ENCODE results near the gene PLXNA4. TPM values are rescaled to one million over a fixed set of nuclear protein-coding genes. Genes with fewer than 3 reads are reported as not detected.
A peak's percentile ranks its signal among the peaks of the same experiment; 100 is the strongest.

Gene PLXNA4
- total and polyA plus RNA-seq, 3 experiments from 2014 or later, result 0.02 to 0.05 TPM; not detected in 1

DNA sequence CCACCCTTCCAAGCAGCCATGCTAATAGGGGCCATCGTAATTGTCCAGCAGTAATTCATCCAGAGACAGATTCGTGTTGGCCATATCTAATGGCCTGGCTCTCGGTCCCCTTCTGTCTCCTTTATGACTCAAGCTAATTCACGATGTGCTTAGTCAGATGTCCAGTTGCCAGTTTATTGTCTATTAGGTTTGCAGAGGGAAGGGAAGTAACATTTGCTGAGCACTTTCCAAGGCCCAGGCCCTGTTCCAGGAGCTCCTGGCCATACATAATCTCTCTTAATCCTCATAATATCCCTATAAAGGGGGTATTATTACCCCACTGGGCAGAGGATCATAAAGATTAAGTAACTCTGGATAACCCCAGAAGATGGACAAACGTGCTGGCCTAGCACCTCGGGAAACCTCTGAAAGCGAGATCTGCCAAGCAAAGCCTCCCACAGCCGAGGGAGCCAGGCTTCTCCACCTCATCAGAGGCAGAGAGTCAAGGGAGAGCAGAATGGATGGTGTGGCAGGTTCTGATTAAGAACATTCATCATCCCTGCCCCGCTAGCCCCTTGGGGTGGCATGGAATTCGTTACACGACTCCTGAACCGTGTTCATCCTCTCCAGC, 153.7 kb downstream of the PLXNA4 start:
- peaks cover 4 to 7% (median 7%) of the 10 kb centered on the region in 3 donors for H3K4me1 Mint-ChIP-seq
- H3K36me3 Mint-ChIP-seq, result peaks cover 0 to 9% (median 0%) of the 10 kb centered on the region in 3 donors
- no peaks in the 10 kb centered on the region for H3K27me3 ChIP-seq (ENCODE audit: insufficient read depth, low read length, poor library complexity, severe bottlenecking)
- ChIA-PET CTCF (no interaction called here), POLR2A (no interaction called here)
- no peaks in the 10 kb centered on the region for H3K9me3 ChIP-seq (ENCODE audit: low read length)
- no peak for DNase-seq
- peak overlapping the region in 1 of 8 donors; percentile 61 for H3K27ac Mint-ChIP-seq
- H3K4me3 Mint-ChIP-seq, result no peak overlapping the region
- H3K9me3 Mint-ChIP-seq, result peaks cover 2 to 8% (median 4%) of the 10 kb centered on the region in 5 donors
- no peaks in the 10 kb centered on the region for H3K4me1 ChIP-seq (ENCODE audit: insufficient read depth, low read length)
- H3K27me3 Mint-ChIP-seq, result peaks cover 0 to 5% of the 10 kb centered on the region in 2 donors
- no peak overlapping the region for H3K27ac ChIP-seq (ENCODE audit: low read depth, low read length)
- no peaks in the 10 kb centered on the region for H3K36me3 ChIP-seq (ENCODE audit: insufficient read depth, low read length)
- H3K4me3 ChIP-seq (ENCODE audit: low read length), result no peak overlapping the region

GRCh38 chr7:132420527-132420926, 155.7 kb downstream of the PLXNA4 start:
- H3K4me3 ChIP-seq (ENCODE audit: low read length), result no peak overlapping the region
- POLR2A ChIA-PET, result no interaction called here
- CTCF ChIA-PET, result no interaction called here
- no peak overlapping the region for H3K4me3 Mint-ChIP-seq
- peaks cover 0 to 3% of the 10 kb centered on the region in 2 donors for H3K27me3 Mint-ChIP-seq
- no peaks in the 10 kb centered on the region for H3K4me1 ChIP-seq (ENCODE audit: insufficient read depth, low read length)
- H3K27me3 ChIP-seq (ENCODE audit: insufficient read depth, low read length, poor library complexity, severe bottlenecking), result no peaks in the 10 kb centered on the region
- H3K36me3 ChIP-seq (ENCODE audit: insufficient read depth, low read length), result no peaks in the 10 kb centered on the region
- H3K27ac ChIP-seq (ENCODE audit: low read depth, low read length), result no peak overlapping the region
- peaks cover 0 to 3% (median 3%) of the 10 kb centered on the region in 3 donors for H3K4me1 Mint-ChIP-seq
- H3K9me3 ChIP-seq (ENCODE audit: low read length), result no peaks in the 10 kb centered on the region
- peak overlapping the region in 1 of 8 donors; percentile 38 for H3K27ac Mint-ChIP-seq
- no peak for DNase-seq
- H3K9me3 Mint-ChIP-seq, result peaks cover 2 to 8% (median 4%) of the 10 kb centered on the region in 5 donors
- peaks cover 0 to 9% (median 0%) of the 10 kb centered on the region in 3 donors for H3K36me3 Mint-ChIP-seq

DNA sequence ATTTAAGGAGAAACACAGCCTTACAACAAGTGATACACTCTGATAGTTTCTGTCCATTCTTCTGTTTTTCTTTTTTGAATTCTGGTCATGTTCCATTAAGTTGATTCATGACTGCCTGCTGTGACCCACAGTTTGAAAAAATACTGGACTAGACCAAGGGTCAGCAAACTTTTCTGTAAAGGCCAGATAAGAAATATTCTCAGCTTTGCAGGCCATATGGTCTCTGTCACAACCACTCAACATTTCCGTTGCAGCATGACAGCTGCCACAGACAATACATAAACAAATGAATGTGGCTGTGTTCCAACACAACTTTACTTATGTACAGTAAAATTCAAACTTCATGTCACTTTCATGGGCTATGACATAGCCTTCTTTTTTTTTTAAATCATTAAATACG, 156.7 kb downstream of the PLXNA4 start:
- Histone ChIP-seq H3K4me3 (ENCODE audit: low read length) (no peak overlapping the region), H3K27ac (ENCODE audit: low read depth, low read length) (no peak overlapping the region), H3K4me1 (ENCODE audit: insufficient read depth, low read length) (no peaks in the 10 kb centered on the region), H3K9me3 (ENCODE audit: low read length) (no peaks in the 10 kb centered on the region), H3K27me3 (ENCODE audit: insufficient read depth, low read length, poor library complexity, severe bottlenecking) (no peaks in the 10 kb centered on the region), H3K36me3 (ENCODE audit: insufficient read depth, low read length) (no peaks in the 10 kb centered on the region)
- Mint-ChIP-seq H3K4me1 (peaks cover 0 to 1% (median 0%) of the 10 kb centered on the region in 3 donors), H3K4me3 (no peak overlapping the region), H3K27ac (no peak overlapping the region), H3K36me3 (peaks cover 0 to 9% (median 0%) of the 10 kb centered on the region in 3 donors), H3K27me3 (peaks cover 0 to 3% of the 10 kb centered on the region in 2 donors), H3K9me3 (peaks cover 2 to 8% (median 4%) of the 10 kb centered on the region in 5 donors)
- CTCF ChIA-PET, result no interaction called here
- POLR2A ChIA-PET, result no interaction called here
- no peak for DNase-seq

GRCh38 chr7:132418840-132419239, 157.4 kb downstream of the PLXNA4 start:
- Histone ChIP-seq H3K27me3 (ENCODE audit: insufficient read depth, low read length, poor library complexity, severe bottlenecking) (no peaks in the 10 kb centered on the region), H3K4me3 (ENCODE audit: low read length) (no peak overlapping the region), H3K36me3 (ENCODE audit: insufficient read depth, low read length) (no peaks in the 10 kb centered on the region), H3K27ac (ENCODE audit: low read depth, low read length) (no peak overlapping the region), H3K9me3 (ENCODE audit: low read length) (no peaks in the 10 kb centered on the region), H3K4me1 (ENCODE audit: insufficient read depth, low read length) (no peaks in the 10 kb centered on the region)
- peaks cover 0 to 3% of the 10 kb centered on the region in 2 donors for H3K27me3 Mint-ChIP-seq
- POLR2A ChIA-PET, result no interaction called here
- H3K9me3 Mint-ChIP-seq, result peaks cover 2 to 8% (median 4%) of the 10 kb centered on the region in 5 donors
- no peak overlapping the region for H3K4me3 Mint-ChIP-seq
- CTCF ChIA-PET, result interaction anchor here (1.0 to 1.2 kb wide), 2 partner anchors 11 to 24 kb away, joined by 3 read pairs; no protein-coding TSS in a partner anchor
- peaks cover 0 to 2% (median 0%) of the 10 kb centered on the region in 3 donors for H3K4me1 Mint-ChIP-seq
- peak overlapping the region in 1 of 8 donors; percentile 24 for H3K27ac Mint-ChIP-seq
- DNase-seq, result no peak
- peaks cover 0 to 9% (median 0%) of the 10 kb centered on the region in 3 donors for H3K36me3 Mint-ChIP-seq

- Histone ChIP-seq H3K4me1 (ENCODE audit: insufficient read depth, low read length) (no peaks in the 10 kb centered on the region), H3K36me3 (ENCODE audit: insufficient read depth, low read length) (no peaks in the 10 kb centered on the region), H3K4me3 (ENCODE audit: low read length) (no peak overlapping the region), H3K9me3 (ENCODE audit: low read length) (no peaks in the 10 kb centered on the region), H3K27ac (ENCODE audit: low read depth, low read length) (no peak overlapping the region), H3K27me3 (ENCODE audit: insufficient read depth, low read length, poor library complexity, severe bottlenecking) (no peaks in the 10 kb centered on the region)
- Mint-ChIP-seq H3K36me3 (peaks cover 0 to 9% (median 0%) of the 10 kb centered on the region in 3 donors), H3K27ac (peak overlapping the region in 1 of 8 donors; percentile 35), H3K9me3 (peaks cover 2 to 8% (median 4%) of the 10 kb centered on the region in 5 donors), H3K27me3 (no peaks in the 10 kb centered on the region), H3K4me3 (no peak overlapping the region), H3K4me1 (peaks cover 4 to 9% (median 4%) of the 10 kb centered on the region in 3 donors)
- ChIA-PET POLR2A (no interaction called here), CTCF (no interaction called here)
- DNase-seq, result no peak
Measured at GRCh38 chr7:132417103-132417906, 159.0 kb downstream of the PLXNA4 start.

DNA sequence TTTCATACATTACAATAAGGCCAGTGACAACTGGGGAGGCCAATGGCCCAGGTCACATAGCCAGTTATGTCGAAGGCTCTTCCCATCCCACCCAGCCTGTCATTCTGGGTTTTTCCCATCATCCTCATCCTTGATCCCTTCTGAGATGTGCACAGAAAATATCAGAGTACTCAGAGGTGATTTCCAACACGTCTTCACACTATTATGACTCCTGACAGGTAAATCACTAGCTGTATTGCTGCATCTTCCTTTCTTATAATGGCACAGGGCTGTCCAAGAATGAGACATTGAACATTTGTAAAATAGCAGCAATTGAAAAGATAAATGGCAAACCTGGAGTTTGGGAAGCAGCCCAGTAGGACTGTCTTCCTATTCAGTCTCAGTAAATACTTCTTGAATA, 159.9 kb downstream of the PLXNA4 start:
- H3K27ac ChIP-seq (ENCODE audit: low read depth, low read length), result no peak overlapping the region
- peaks cover 5 to 11% (median 10%) of the 10 kb centered on the region in 3 donors for H3K4me1 Mint-ChIP-seq
- no peaks in the 10 kb centered on the region for H3K27me3 Mint-ChIP-seq
- ChIA-PET CTCF (interaction anchor here (1.3 kb wide), 1 partner anchor 10 kb away, joined by 3 read pairs; no protein-coding TSS in a partner anchor), POLR2A (no interaction called here)
- DNase-seq, result no peak
- H3K27ac Mint-ChIP-seq, result no peak overlapping the region
- peaks cover 0 to 8% (median 0%) of the 10 kb centered on the region in 3 donors for H3K36me3 Mint-ChIP-seq
- no peak overlapping the region for H3K4me3 Mint-ChIP-seq
- H3K4me3 ChIP-seq (ENCODE audit: low read length), result no peak overlapping the region
- no peaks in the 10 kb centered on the region for H3K4me1 ChIP-seq (ENCODE audit: insufficient read depth, low read length)
- H3K27me3 ChIP-seq (ENCODE audit: insufficient read depth, low read length, poor library complexity, severe bottlenecking), result no peaks in the 10 kb centered on the region
- H3K9me3 ChIP-seq (ENCODE audit: low read length), result no peaks in the 10 kb centered on the region
- peaks cover 2 to 7% (median 4%) of the 10 kb centered on the region in 5 donors for H3K9me3 Mint-ChIP-seq
- H3K36me3 ChIP-seq (ENCODE audit: insufficient read depth, low read length), result no peaks in the 10 kb centered on the region

DNA sequence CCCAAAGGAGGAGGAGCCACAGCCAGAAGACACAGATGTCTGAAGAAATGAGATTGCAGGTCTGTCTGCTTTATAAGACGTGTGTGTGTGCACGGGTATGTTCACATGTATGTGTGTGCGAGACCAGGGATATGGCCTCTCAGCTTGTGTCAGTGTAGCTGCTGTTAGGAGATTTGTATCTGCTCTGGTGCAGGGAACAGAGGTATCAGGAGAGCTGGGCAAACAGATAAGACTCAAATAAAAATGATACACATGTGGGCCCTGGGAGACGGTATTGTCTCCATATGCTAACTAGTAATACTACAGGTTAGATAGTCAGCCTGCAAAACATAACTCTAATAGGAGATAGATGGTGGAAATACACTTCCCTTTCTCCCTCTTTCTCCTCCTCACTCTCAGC, 161.0 kb downstream of the PLXNA4 start:
- H3K4me1 Mint-ChIP-seq, result peaks cover 5 to 11% (median 10%) of the 10 kb centered on the region in 3 donors
- ChIA-PET CTCF (interaction anchor here (1.3 kb wide), 1 partner anchor 11 kb away, joined by 3 read pairs; no protein-coding TSS in a partner anchor), POLR2A (no interaction called here)
- Histone ChIP-seq H3K4me3 (ENCODE audit: low read length) (no peak overlapping the region), H3K27me3 (ENCODE audit: insufficient read depth, low read length, poor library complexity, severe bottlenecking) (no peaks in the 10 kb centered on the region), H3K27ac (ENCODE audit: low read depth, low read length) (no peak overlapping the region), H3K9me3 (ENCODE audit: low read length) (no peaks in the 10 kb centered on the region), H3K36me3 (ENCODE audit: insufficient read depth, low read length) (no peaks in the 10 kb centered on the region), H3K4me1 (ENCODE audit: insufficient read depth, low read length) (no peaks in the 10 kb centered on the region)
- H3K36me3 Mint-ChIP-seq, result no peaks in the 10 kb centered on the region
- no peaks in the 10 kb centered on the region for H3K27me3 Mint-ChIP-seq
- peak overlapping the region in 1 of 8 donors; percentile 3 for H3K27ac Mint-ChIP-seq
- H3K4me3 Mint-ChIP-seq, result no peak overlapping the region
- DNase-seq, result no peak
- peaks cover 0 to 2% (median 0%) of the 10 kb centered on the region in 5 donors for H3K9me3 Mint-ChIP-seq

GRCh38 chr7:132414857-132415256, 161.4 kb downstream of the PLXNA4 start:
- Mint-ChIP-seq H3K4me1 (peaks cover 5 to 11% (median 10%) of the 10 kb centered on the region in 3 donors), H3K27me3 (no peaks in the 10 kb centered on the region), H3K9me3 (peaks cover 0 to 2% (median 0%) of the 10 kb centered on the region in 5 donors), H3K4me3 (no peak overlapping the region), H3K36me3 (no peaks in the 10 kb centered on the region), H3K27ac (peak overlapping the region in 1 of 8 donors; percentile 3)
- DNase-seq, result no peak
- Histone ChIP-seq H3K36me3 (ENCODE audit: insufficient read depth, low read length) (no peaks in the 10 kb centered on the region), H3K27ac (ENCODE audit: low read depth, low read length) (no peak overlapping the region), H3K27me3 (ENCODE audit: insufficient read depth, low read length, poor library complexity, severe bottlenecking) (no peaks in the 10 kb centered on the region), H3K4me3 (ENCODE audit: low read length) (no peak overlapping the region), H3K4me1 (ENCODE audit: insufficient read depth, low read length) (no peaks in the 10 kb centered on the region), H3K9me3 (ENCODE audit: low read length) (no peaks in the 10 kb centered on the region)
- ChIA-PET POLR2A (no interaction called here), CTCF (interaction anchor here (1.3 kb wide), 1 partner anchor 12 kb away, joined by 3 read pairs; no protein-coding TSS in a partner anchor)

All from CD8-positive, alpha-beta memory T cell (primary cell).